ENCODE measurements around the gene ZMAT3.

- TF ChIP-seq GATA2 (IDR thresholded peaks at IDR 0.05; ENCODE audit: low read depth, low read length): no peak
- TF ChIP-seq GATA3 (IDR thresholded peaks at IDR 0.05; ENCODE audit: low read depth, low read length): no peak
These were observed 45.2 kb upstream of the ZMAT3 start for GRCh38 chr3:179116816-179117215.

Data from SH-SY5Y (cell line).